H7 (cell line): ENCODE measurements around the gene PDILT. TPM values are rescaled to one million over a fixed set of nuclear protein-coding genes. Genes with fewer than 3 reads are reported as not detected.
A peak's percentile ranks its signal among the peaks of the same experiment; 100 is the strongest.

Source experiments
- DNase-seq: peaks from one replicate; pipeline ENCODE4 v3.0.0; 2012
- H3K27me3 ChIP-seq: 2 replicates; pipeline ENCODE4 v1.6.0; 2011; ENCODE audit warnings: mild to moderate bottlenecking, low read length; ENCODE audit not compliant: control insufficient read depth, insufficient read depth
- H3K36me3 ChIP-seq: replicated peaks from 2 replicates; pipeline ENCODE4 v1.5.1; 2011; ENCODE audit warnings: low read length; ENCODE audit not compliant: control insufficient read depth, insufficient read depth
- H3K4me3 ChIP-seq: 2 replicates; pipeline ENCODE4 v1.5.1; 2011; ENCODE audit warnings: low read depth, mild to moderate bottlenecking, control low read depth, low read length, moderate library complexity; ENCODE audit not compliant: insufficient read depth
- total RNA-seq: library from RNA; depleted of rRNA; stranded (reverse); fragments of >200 nt; shearing (Covaris generic); gene quantifications from 2 replicates; pipeline ENCODE4 v1.2.3, GENCODE V29; 2014

The PDILT gene
- total RNA-seq, 1 experiment from 2014 or later, result not detected

DNA sequence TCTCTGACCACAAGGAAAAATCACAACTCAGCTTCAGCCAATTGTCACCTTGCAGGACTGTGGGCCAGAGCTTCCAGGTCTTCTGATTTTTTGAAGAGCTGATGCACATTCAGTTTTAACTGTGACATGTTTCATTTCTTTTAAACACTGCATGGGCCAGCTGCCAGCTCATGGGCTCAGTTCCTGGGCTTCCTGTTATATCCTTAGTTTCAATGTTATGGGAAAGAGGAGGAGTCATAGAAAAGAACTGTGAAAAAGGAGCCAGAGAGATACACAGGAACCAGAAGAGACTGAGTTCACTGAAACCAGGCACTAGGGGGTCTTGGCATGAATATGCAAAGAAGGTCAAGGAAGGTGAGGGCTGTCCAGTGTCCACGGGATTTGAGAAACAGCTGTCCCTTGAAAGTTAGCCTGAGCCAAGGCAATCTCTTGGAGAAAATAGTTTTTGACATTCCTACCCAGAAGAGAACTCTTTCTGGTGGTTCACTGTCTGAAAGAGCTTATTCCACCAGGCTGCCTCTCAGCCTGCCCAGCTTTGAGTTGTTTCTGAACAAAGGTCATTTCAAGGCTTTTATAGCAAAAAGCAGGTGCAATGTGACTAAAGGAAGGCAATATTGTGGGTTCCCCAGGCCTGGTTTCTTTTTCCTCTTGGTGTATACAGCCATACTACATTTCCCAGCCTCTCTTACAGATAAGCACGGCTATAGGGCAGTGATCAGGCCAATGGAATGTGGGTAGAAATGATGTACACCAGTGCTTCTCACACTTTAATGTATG lies 10.5 kb downstream of the PDILT start:
- Histone ChIP-seq H3K36me3 (no peaks in the 10 kb centered on the region), H3K27me3 (no peaks in the 10 kb centered on the region), H3K4me3 (no peak overlapping the region)
- DNase-seq, result no peak

GRCh38 chr16:20391045-20391444 lies 13.5 kb downstream of the PDILT start:
- Histone ChIP-seq H3K36me3 (no peaks in the 10 kb centered on the region), H3K4me3 (no peak overlapping the region), H3K27me3 (no peaks in the 10 kb centered on the region; the same call in 1 of the 2 replicates)
- DNase-seq, result no peak

GRCh38 chr16:20388854-20389253 lies 15.7 kb downstream of the PDILT start:
- no peak overlapping the region for H3K4me3 ChIP-seq
- no peaks in the 10 kb centered on the region; the same call in 1 of the 2 replicates for H3K27me3 ChIP-seq
- no peak for DNase-seq
- no peaks in the 10 kb centered on the region for H3K36me3 ChIP-seq

DNA sequence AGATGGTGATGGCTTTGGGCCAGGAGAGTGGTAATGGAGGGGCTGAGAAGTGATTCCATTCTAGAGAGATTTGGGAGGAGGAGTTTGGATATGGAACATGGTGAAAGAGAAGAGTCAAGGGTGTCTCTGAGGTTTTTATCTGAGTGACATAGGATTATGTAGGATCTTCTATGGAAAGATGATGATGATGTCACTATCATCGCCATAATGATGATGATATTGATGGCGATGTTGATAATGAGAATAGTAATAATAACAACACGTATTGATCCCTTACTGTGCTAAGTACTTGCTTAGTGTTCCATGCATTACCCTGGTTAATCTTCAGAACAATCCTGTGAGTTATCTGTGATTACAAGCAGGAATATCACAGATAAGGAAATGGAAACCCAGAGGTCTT lies 16.6 kb downstream of the PDILT start:
- no peaks in the 10 kb centered on the region; the same call in 1 of the 2 replicates for H3K27me3 ChIP-seq
- H3K4me3 ChIP-seq, result no peak overlapping the region
- no peaks in the 10 kb centered on the region for H3K36me3 ChIP-seq
- DNase-seq, result no peak

GRCh38 chr16:20385844-20386832 lies 18.4 kb downstream of the PDILT start:
- peak overlapping the region; percentile 40 for H3K4me3 ChIP-seq
- H3K36me3 ChIP-seq, result no peaks in the 10 kb centered on the region
- DNase-seq, result peak; percentile 84

DNA sequence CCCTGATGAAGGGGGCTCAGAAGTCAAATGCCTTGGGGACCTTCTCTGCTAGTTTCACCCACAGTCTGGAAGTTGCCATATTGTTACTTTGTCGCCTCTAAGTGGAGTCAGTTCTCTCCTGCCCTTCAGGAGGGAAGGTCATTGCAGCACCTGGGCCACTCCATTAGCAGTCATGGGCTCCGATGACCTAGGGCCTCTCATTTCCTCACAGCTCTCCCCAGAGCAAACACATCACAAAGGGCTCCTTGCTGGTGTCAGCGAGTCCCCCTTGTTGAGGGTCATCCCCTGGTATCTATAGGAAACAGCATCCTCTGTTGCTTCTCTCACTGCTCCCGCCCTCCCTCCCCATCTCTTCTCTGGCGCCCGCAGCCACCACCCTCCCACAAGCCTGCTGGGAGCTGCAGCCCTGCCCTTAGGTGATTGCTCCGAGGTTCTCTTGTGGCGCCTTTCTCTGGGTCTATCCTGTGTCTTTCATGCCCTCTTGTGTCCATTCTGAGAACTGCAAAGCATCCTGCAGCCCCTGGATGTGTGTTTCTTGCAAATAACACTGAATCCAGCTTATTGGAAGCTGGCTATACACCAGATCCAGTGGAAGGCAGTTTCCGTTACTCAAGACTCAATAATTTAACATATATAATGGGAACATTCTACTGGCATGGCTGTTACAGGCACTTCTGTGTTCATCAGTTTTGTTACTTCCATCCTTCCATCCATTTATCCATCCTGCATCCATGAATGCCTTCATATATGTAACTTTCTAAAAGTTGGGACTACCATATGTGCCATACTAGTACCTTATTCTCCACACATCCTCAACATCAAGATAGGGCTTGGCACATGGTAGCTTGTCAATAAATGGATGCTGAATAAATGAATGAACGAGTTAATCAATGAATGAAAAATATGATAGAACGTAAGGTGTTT lies 21.2 kb downstream of the PDILT start:
- H3K27me3 ChIP-seq, result no peaks in the 10 kb centered on the region; the same call in 1 of the 2 replicates
- no peaks in the 10 kb centered on the region for H3K36me3 ChIP-seq
- peak; percentile 78 for DNase-seq
- H3K4me3 ChIP-seq, result no peak overlapping the region

More at GRCh38 chr16:20385844-20386832, 18.4 kb downstream of the PDILT start:
- H3K27me3 ChIP-seq, result no peaks in the 10 kb centered on the region; the same call in 1 of the 2 replicates

- Histone ChIP-seq H3K36me3 (no peaks in the 10 kb centered on the region), H3K4me3 (no peak overlapping the region), H3K27me3 (no peaks in the 10 kb centered on the region; the same call in 1 of the 2 replicates)
- DNase-seq, result no peak
Measured at GRCh38 chr16:20382202-20382948, 22.2 kb downstream of the PDILT start.

- DNase-seq, result no peak
- Histone ChIP-seq H3K27me3 (no peaks in the 10 kb centered on the region), H3K4me3 (no peak overlapping the region), H3K36me3 (no peaks in the 10 kb centered on the region)
Measured at GRCh38 chr16:20380782-20381181, 23.8 kb downstream of the PDILT start.

DNA sequence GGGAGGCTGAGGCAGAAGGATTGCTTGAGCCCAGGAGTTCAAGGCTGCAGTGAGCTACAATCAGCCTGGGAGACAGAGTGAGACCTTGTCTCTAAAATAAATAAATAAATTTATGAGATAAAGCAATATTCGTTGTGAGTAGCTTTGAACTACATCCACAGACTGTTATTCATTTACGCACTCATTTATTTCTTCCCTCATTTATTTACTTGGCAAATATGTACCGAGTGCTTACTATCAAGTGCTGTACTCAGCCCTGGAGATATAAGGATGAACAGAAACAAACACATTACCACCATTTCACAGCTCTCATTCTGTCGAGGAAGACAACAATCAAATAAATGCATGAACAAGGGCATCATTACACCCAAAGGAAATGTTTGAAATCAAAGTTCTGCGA lies 27.4 kb downstream of the PDILT start:
- H3K27me3 ChIP-seq, result no peaks in the 10 kb centered on the region
- DNase-seq, result no peak
- no peak overlapping the region for H3K4me3 ChIP-seq
- H3K36me3 ChIP-seq, result no peaks in the 10 kb centered on the region

- H3K4me3 ChIP-seq, result no peak overlapping the region
- H3K27me3 ChIP-seq, result no peaks in the 10 kb centered on the region
- DNase-seq, result no peak
- H3K36me3 ChIP-seq, result no peaks in the 10 kb centered on the region
Measured at GRCh38 chr16:20372701-20373100, 31.8 kb downstream of the PDILT start.

DNA sequence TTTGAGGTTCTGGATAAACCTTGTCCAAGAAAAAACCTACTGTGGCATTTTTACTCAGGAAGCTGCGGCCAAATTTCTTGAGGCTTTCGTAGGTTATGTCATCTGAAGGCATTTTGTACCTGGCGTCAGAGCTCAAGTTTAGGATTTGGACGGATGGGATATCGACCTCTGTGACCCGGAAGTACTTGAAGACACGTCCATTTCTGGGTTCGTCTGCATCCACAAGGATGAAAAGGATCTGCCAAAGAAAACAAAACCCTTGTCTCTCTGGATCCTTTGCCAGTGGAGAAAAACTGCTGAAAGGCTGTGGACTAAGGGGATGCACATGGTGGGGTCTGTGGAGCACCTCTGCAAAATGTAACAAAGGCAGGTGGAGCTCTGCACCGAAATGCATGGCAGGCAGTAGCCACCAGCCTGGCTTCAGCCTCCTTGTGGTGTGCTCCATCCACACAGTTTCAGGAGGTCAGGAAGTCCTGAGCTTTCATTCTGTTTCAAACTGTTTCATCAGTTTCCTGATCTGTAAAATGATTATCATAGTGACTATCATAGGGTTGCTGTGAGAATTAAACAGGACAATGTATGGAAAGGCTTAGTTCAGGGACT lies 35.0 kb downstream of the PDILT start:
- Histone ChIP-seq H3K4me3 (no peak overlapping the region), H3K36me3 (no peaks in the 10 kb centered on the region), H3K27me3 (no peaks in the 10 kb centered on the region)
- DNase-seq, result no peak

DNA sequence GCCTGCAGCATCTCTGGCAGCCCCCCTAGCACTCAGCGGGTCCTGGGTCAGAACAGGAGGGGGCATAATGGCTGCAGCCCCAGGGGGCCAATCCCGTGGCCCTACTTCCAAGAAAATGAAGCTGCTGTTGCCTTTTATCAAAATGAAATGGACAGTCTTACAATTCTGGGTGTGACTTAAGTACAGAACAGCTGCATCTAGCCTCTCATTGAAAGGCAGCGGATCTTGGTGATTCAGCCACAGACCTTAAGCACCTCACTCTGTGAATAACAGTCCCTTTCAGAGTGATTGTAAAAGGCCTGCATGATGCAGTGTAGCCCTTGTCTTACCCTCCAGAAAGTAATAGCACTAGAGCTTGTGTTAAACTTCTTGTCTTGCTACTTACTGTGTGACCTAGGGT lies 40.5 kb downstream of the PDILT start:
- Histone ChIP-seq H3K4me3 (no peak overlapping the region), H3K27me3 (no peaks in the 10 kb centered on the region), H3K36me3 (no peaks in the 10 kb centered on the region)
- no peak for DNase-seq

DNA sequence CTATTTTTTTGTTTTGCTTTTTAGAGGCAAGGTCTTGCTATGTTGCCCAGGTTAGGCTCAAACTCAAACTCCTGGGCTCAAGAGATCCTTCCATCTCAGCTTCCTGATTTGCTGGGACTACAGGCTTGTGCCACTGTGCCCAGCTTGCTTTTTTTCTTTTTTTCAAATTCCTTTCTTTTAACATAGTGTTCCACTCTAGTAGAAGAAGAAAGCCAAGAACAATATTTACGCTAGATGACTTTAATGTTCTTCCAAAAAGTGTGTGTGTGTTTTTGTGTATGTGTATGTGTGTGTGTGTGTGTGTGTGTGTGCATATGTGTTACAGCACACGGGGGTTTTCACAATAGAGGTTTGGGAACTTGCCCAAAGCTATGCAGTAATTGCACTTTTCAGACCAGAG lies 41.3 kb downstream of the PDILT start:
- Histone ChIP-seq H3K4me3 (no peak overlapping the region), H3K27me3 (no peaks in the 10 kb centered on the region), H3K36me3 (no peaks in the 10 kb centered on the region)
- no peak for DNase-seq
